Glomerular visceral epithelial cell (primary cell): ENCODE data around the gene KRT6C.
A peak's percentile ranks its signal among the peaks of the same experiment; 100 is the strongest.
"Not testable (repeated sequence)": the region's sequence is repeated elsewhere in the genome, so short reads cannot be mapped to it uniquely, and the experiment has no call there.

Experiments
- DNase-seq: peaks from one replicate; pipeline ENCODE4 v3.0.0-alpha.2; 2016; ENCODE audit errors: extremely low spot score

KRT6C gene

DNA sequence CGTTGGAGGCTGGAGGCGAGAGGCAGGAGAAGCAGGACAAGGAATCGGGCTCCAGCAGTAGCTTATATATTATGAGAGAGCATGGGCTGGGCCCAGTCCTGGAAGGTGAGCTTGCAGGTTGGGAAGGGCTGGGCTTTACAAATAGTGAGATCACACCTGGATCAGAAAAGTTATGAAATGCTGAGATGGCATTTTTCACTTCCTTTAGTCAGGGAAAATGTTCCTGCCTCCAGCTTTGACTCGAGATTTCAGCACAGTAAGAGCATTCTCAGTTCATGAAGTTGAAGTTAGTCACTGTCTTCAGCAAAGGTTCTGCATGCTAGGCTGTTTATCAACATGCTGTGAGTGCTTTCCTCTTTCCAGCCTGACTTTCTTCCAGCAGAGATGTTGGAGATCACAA lies at the start of gene KRT6C:
TSS of gene KRT6C (minus strand) at position 38 of the 400 bp plus-strand sequence. CDS start 68 bp downstream, outside the sequence.
- DNase-seq = no peak

GRCh38 chr12:52522346-52523011 lies 48.9 kb upstream of the KRT6C start:
- DNase-seq = no peak

DNA sequence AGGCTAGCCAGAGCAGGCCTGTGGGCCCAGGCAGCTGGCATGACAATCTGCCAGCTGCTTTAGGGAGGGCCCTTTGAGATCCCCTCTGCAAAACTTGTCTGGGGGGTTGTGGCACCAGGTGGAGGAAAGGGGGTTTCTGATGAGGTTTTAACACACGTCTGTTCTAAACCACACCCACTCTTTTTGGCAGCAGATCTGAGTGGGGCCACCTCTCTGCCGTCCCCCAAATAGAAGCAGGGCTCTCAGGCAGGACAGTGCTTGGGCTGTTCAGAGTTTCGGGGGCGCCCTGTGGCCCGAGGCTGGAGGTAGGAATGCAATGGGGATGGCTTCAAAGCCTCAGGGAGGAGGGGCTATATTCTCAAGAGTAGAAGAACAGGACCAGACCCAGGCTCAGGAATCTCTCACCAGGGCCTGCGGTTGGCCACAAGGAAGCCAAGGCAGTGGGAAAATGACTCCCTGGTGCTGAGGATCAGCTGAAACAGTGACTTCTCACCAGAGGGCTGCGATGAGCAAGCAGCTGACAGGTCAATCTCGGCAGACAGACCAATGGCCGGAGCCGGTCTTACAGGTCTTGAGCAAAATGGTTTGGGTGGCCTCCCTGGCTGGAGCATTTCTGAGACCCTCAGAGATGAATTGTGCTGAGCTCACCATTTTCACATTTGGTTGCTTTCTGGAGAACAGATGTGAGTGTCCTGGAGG lies 48.1 kb upstream of the KRT6C start:
- DNase-seq = no peak

DNA sequence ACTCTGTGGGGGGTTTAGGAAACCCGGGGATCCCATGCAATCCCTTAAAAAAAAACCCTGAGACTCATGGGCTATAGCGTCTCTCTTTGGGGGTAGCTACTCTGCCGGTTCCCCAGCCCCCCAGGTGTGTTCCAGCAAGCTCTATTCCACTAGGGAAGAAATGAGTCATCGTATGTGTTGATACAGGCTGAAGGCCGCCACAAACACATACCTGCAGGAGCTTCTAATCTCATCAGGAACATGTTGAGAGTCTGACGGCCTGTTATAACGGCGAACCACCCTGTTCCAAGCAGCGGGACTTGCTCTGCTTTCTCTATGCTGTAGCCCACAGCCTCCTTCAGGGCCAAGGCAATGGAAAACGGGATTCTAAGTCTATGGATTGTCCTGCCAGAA lies 47.6 kb upstream of the KRT6C start:
- DNase-seq = no peak

DNA sequence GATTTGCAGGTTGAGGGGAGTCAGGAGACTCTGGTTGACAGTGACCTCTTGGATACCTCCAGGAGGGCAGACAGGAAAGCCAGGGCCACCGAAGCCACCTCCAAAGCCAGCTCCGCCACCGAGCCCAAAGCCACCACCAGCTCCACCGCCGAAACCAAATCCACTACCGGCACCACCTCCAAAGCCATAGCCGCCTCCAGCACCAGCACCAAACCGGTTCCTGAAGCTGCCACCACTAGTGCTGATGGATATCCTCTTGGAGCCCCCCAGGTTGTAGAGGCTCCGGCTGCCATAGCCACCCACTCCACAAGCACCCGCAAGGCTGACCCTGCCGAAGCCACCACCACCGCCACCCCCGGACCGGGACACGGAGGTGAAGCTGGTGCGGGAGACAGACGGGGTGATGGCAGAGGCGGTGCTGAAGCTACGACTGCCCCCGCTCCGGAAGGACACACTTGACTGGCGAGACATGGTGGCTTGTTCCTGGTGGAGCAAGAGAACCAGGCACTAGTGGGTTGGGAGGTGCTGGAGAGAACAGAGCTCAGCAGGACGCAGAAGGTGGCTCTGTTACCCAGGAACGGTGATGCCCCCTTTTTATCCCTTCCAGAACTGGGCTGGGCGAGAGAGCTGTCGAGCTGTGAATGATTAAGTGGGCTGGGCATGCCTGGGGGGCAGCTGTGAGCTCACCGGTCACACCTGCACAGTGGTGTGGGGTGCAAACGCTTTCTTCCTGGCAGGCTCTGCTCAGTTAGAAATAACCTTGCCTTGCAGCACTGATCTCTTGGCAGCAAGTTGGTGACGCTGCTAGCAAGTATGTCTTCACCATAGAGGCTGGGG lies 46.4 kb upstream of the KRT6C start, which contains the start of gene KRT5:
TSS of gene KRT5 (minus strand) at position 569 of the 837 bp plus-strand sequence. CDS start at position 471, 98 bp downstream.
- no peak for DNase-seq

- DNase-seq = no peak
Measured at GRCh38 chr12:52519387-52519703, 45.7 kb upstream of the KRT6C start.

DNA sequence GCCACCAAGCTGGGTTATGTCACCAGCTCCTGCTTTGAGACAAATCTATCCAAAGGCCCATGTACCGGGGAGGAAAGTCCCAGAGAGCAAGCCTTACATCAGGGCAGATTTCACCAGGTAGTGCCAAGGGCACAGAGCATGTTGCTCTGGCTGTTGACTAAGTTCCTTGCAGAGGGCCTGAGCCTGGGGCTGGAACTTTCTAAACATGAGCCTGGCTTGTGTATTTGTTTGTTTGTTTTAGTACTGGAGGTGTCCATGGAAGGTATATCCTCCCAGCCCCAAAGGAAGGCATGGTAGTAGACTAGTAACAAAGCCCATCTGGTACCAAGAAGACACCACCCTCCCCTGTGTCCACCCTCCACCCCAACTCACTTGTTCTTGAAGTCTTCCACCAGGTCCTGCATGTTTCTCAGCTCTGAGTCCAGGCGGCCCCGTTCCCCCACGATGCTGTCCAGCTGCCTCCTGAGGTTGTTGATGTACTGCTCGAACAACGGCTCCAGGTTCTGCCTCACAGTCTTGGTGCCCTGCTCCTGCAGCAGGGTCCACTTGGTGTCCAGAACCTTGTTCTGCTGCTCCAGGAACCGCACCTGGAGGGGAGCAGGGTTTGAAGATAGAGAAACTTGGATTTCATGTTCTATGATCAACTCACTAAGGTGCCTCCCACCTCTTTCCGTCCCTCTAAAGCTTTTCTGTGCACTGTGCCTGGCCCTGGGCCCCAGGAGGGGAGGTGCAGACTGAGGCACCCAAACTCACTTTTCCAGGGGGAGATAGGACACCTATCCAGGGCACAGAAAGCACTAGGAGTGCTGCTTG lies 45.2 kb upstream of the KRT6C start:
- no peak for DNase-seq

DNA sequence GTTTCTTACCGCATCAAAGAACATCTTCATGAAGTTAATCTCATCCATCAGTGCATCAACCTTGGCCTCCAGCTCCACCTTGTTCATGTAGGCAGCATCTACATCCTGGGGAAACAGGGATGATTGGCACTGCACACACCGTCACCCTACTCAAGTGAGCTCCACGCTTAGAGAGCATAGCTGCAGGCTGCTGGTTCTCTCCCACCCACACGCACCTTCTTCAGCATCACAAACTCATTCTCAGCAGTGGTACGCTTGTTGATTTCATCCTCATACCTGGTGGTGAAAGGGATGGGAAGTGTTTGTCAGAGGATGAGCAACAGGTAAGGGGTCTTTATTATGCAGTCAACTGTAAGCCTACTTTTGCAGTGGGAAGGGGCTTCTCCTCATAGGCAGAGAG lies 44.3 kb upstream of the KRT6C start:
- no peak for DNase-seq

DNA sequence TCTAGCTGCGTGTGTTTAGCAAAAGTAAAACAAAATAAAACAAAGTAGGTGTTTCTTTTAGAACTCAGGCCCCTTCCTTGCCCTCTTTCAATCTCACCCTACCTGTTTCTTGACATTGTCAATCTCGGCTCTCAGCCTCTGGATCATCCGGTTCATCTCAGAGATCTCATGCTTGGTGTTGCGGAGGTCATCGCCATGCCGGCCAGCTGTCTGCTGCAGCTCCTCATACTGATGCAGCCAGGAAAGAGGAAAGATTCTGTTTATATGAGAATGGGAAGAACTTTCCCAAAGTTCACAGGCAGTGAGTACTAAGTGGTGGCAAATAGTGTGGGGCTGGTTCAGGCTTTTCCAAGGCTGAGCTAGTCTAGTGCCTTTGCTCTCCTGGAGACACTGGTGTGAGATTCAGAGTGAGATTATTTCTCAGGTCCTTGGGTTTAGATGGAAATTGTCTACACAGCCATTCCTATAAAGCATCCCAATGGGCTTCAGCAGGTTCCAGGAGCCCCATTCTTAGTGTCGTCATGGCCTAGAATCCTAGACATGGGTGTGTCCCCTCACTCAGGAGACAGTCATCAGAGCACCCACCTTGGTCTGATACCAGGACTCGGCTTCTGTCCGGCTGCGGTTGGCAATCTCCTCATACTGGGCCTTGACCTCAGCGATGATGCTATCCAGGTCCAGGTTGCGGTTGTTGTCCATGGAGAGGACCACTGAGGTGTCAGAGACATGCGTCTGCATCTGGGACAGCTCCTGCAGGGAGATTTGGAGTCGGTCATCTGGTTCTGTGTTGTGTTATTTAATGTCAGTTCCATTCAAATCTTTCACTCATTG lies 43.6 kb upstream of the KRT6C start:
- DNase-seq = no peak

GRCh38 chr12:52515927-52516831 lies 42.6 kb upstream of the KRT6C start:
- DNase-seq = peak; percentile 40

- DNase-seq = no peak
Measured at GRCh38 chr12:52515319-52515646, 41.7 kb upstream of the KRT6C start.

GRCh38 chr12:52514471-52515318 lies 41.1 kb upstream of the KRT6C start:
- no peak for DNase-seq

- no peak for DNase-seq
Measured at GRCh38 chr12:52513736-52514135, 40.1 kb upstream of the KRT6C start.

GRCh38 chr12:52508211-52508610 lies 34.6 kb upstream of the KRT6C start:
- no peak for DNase-seq

DNA sequence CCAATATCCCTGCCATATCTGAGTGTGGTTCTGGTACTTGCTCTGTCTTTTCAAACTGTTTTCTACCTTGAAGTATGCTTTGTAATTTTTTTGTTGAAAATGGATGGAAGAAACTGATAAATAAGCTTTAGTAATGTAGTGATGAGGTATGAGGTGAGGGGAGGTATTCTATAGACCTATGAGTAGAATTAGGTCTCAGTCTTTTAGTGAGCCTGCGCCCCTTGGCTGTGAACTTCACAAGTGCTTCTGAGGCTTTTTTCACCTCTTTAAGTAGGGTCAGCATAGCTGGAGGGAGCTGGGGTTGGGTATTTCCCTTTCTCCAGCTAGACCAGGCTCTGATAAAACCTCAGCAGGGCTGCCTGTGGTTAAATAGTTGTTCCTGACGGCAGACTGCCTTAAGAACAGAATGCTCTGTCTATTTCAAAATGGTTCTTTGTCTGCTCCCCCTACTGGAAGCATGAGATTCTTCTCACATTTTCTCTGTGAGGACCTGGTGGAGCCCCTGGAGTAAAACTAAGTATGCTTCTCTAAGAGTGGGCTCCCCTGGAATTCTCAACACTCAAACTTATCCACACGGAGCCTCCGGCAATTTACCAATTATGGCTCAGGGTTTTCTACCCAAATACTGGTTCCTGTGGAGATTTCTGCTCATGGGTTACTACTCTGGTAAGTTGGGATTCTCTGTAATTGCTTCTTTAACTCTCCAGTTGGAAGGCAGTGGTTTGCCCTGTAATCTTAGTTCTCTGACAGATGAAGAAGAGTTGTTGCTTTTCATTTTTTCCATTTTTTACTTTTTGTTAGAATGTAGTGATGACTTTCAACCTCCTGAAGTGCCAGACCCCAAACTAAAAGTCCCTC lies 33.5 kb upstream of the KRT6C start:
- DNase-seq = peak; percentile 64

- DNase-seq = no peak
Measured at GRCh38 chr12:52502877-52503276, 29.3 kb upstream of the KRT6C start.

DNA sequence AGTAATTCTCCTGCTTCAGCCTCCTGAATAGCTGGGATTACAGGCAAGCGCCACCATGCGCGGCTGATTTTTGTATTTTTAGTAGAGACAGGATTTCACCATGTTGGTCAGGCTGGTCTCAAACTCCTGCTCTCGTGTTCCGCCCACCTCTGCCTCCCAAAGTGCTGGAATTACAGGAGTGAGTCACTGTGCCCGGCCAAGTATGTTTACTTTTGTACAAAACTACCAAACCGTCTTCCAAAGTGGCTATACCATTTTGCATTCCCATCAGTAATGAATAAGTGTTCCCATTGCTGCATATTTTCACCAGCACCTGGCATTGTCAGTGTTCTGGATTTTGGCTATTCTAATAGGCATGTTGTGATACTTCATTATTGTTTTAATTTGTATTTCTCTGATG lies 27.9 kb upstream of the KRT6C start:
- no peak for DNase-seq

- not testable (repeated sequence) for DNase-seq
Measured at GRCh38 chr12:52500574-52500973, 27.0 kb upstream of the KRT6C start.
